GM12872 (cell line): Measurements from ENCODE around the gene FGGY.

ENCODE experiments used
- CTCF ChIP-seq: IDR thresholded peaks from 3 replicates; pipeline ENCODE4 v1.5.1; 2011; ENCODE audit warnings: low read depth, mild to moderate bottlenecking, low read length, moderate library complexity; ENCODE audit not compliant: insufficient read depth

FGGY gene

DNA sequence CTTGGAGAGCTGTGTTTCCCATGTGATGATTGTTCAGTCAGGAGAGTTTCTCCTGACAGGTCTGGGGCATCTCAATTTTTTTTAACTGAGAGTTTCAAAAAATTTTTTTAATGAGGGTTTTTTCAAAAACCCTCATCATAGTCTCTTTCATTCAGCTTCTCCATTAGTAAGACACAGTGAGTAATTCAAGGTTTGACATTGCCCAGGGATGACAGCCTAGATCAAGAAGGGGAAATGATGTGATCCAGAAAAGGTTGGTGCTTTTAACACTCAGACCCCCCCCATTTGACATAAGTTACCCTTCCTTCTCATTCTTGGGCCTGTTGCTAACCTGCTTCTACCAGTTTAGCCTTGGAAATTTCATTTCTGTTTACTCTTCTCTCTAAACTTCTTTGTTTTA, 328.5 kb downstream of the FGGY start:
- TF ChIP-seq CTCF, result no peak

DNA sequence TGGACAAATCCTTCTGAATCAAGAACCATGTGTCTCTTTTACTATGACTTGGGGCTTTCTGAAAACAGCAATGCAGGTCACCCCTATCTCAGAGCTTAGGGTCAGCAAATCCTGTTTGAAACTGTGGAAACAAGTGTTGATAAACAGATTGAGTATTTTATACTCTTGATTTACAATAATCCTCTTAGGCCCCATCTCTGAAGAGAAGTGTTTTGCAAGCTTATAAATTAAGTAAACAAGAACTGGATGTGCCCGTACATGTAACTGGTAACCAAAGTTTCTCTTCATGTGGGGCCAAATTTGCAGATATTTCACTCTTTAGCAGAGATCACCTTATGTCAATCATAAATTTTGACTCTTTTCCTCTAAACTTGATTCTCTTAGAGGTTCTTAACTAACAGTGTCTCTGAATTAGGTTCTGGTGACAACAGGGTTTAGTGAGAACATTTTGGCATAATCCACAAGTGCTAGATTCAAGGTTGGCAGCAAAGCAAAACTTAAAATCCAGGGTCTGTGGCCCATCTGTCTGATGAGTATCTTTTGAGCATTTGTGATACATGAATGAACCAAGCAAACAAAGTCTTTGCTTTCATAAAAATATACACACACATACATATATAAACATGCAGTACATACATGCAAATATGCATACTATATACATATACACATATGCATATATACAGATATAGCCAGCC, 334.8 kb downstream of the FGGY start:
- no peak for TF ChIP-seq CTCF

- TF ChIP-seq CTCF, result no peak
These were observed 338.2 kb downstream of the FGGY start for GRCh38 chr1:59635097-59635496.

- no peak for TF ChIP-seq CTCF
These were observed 341.4 kb downstream of the FGGY start for GRCh38 chr1:59638231-59638711.

DNA sequence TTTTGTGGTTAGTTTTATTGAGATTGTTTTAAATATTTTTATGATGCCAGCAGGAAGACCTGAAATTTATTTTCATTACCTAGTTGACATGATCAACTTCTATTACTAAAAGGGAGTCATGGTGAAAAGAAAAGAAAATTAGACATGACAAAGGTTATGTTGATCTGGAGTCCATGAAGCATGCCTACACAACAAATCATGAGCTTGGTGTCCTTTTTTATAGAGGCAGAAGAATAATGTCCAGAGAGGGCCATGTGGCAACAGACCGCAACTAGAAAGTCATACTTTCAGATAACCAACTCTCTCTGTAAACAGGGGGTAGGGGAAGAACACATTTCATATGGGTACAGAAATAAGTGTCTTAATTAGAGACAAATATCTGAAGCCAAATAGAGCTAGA, 342.4 kb downstream of the FGGY start:
- TF ChIP-seq CTCF, result no peak

GRCh38 chr1:59640851-59641250, 344.0 kb downstream of the FGGY start:
- TF ChIP-seq CTCF, result no peak

DNA sequence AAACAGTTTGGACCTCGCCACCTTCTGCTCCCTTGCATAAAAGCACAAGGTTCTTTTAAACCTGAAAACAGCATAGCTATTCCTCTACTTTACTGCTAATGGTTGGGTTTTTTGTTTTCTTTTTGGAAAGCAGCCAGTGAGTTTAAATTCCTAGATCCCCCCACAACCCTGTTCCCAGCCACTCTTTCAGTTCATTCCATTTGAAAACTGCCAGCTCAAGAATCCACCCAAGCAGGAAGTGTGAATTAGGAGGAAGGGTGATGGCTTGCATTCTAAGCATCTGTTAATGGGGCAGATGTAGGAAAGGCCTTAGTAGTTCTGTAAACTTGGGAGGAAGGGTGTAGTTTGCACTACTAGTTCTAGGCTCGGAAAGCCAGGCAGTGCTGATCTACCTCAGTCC, 344.9 kb downstream of the FGGY start:
- TF ChIP-seq CTCF, result no peak
